Activated T-cell treated with anti-CD3 and anti-CD28 coated beads, Interleukin-2, amount 50 U/mL, for 48 hours (primary cell): ENCODE results near the gene TMBIM4.

Experiments used
- DNase-seq, 2 experiments: peaks; one replicate each; pipeline ENCODE4 v3.0.0-alpha.2; 2020

The TMBIM4 gene

DNA sequence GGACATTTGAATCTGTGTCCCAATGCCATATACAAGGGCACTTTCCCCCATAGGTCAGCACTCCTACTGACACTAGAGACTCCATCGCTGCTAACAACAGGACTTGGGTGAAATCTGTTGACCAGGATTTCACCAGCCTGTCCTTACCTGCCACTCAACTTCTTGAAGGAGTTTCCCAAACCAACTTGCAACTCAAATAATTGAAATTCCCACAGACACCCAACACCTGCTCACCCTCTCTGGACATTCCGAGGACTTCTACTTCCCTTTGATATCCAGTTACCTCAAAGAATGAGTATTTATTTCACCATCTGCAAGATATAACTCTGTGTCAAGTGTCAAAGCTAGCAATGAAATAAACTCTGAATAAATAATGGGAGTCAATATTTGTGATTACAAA, 83.8 kb downstream of the TMBIM4 start:
- no peak for DNase-seq
